ENCODE results near the gene CENPP.

CENPP gene

DNA sequence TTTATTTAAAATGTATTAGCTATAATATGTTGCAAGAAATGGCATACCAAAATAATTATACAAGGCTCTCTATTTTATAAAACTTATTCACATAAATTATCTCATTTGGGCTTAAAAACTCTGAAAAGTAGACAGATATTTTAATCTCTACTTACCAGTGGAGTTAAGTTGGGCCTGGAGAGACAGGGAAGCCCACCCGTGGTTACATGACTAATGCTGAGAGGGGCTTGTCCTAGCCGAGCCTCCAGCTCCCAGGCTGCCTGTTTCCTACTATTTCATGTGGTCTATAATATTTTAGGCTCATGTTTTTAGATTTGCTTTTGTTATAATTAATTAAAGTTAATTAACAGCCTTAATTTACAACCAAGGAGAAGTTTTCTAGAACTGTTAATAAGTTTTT is 177.4 kb downstream of the CENPP start:
- H3K27me3 ChIP-seq (ENCODE audit: insufficient read depth, low read length), result no peaks in the 10 kb centered on the region
- no peak overlapping the region for H3K9ac ChIP-seq (ENCODE audit: low read length)
- no peaks in the 10 kb centered on the region for H3F3A ChIP-seq (ENCODE audit: insufficient read depth, low read length)
- no peaks in the 10 kb centered on the region for H3K4me1 ChIP-seq (ENCODE audit: insufficient read depth, low read length, severe bottlenecking)
- no peak overlapping the region for H3K4me2 ChIP-seq (ENCODE audit: low read length)
- no peaks in the 10 kb centered on the region for H3K9me3 ChIP-seq (ENCODE audit: low read length)
- no peak overlapping the region for H3K4me3 ChIP-seq (ENCODE audit: low read depth, low read length, poor library complexity, severe bottlenecking)
- H3K79me2 ChIP-seq (ENCODE audit: insufficient read depth, low read length), result no peaks in the 10 kb centered on the region
- no peaks in the 10 kb centered on the region for H3K9me2 ChIP-seq (ENCODE audit: low read depth, low read length)
- H2AFZ ChIP-seq (ENCODE audit: low read length), result no peak overlapping the region
- H3K36me3 ChIP-seq (ENCODE audit: insufficient read depth, low read length), result no peaks in the 10 kb centered on the region
- TF ChIP-seq, protein P1, sequence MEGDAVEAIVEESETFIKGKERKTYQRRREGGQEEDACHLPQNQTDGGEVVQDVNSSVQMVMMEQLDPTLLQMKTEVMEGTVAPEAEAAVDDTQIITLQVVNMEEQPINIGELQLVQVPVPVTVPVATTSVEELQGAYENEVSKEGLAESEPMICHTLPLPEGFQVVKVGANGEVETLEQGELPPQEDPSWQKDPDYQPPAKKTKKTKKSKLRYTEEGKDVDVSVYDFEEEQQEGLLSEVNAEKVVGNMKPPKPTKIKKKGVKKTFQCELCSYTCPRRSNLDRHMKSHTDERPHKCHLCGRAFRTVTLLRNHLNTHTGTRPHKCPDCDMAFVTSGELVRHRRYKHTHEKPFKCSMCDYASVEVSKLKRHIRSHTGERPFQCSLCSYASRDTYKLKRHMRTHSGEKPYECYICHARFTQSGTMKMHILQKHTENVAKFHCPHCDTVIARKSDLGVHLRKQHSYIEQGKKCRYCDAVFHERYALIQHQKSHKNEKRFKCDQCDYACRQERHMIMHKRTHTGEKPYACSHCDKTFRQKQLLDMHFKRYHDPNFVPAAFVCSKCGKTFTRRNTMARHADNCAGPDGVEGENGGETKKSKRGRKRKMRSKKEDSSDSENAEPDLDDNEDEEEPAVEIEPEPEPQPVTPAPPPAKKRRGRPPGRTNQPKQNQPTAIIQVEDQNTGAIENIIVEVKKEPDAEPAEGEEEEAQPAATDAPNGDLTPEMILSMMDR (IDR thresholded peaks at IDR 0.05; ENCODE audit: low read length), result no peak
- no peak overlapping the region for H3K27ac ChIP-seq (ENCODE audit: low read depth, low read length, poor library complexity, severe bottlenecking)
- H4K20me1 ChIP-seq (ENCODE audit: insufficient read depth, low read length), result no peaks in the 10 kb centered on the region

DNA sequence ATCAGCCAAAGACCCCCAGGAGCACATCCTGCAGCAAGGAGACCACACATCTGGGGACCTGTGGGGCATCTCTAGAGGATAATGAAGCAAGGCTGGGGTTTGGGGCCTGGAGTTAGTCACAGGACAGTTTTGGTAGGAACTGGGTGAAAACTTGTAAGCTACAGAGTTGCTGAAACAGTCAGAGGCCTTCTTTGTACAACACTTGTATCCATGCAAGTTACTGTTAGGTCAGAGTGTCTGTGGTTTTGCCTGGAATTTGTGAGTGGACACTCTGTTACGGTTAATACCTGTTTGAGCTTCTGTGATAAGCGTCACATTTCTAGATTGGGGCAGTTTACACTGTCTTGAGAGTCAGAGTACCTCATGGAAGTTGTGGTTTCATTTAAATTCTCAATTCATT is 179.1 kb downstream of the CENPP start:
- TF ChIP-seq, protein P1 (IDR thresholded peaks at IDR 0.05; ENCODE audit: low read length), result no peak
- TF ChIP-seq EZH2 (IDR thresholded peaks at IDR 0.05; ENCODE audit: borderline replicate concordance, low read length), result no peak
- Histone ChIP-seq H3F3A (ENCODE audit: insufficient read depth, low read length) (no peaks in the 10 kb centered on the region), H3K4me2 (ENCODE audit: low read length) (no peak overlapping the region), H3K79me2 (ENCODE audit: insufficient read depth, low read length) (no peaks in the 10 kb centered on the region), H3K36me3 (ENCODE audit: insufficient read depth, low read length) (no peaks in the 10 kb centered on the region), H3K27me3 (ENCODE audit: insufficient read depth, low read length) (no peaks in the 10 kb centered on the region), H3K9me3 (ENCODE audit: low read length) (no peaks in the 10 kb centered on the region), H3K9ac (ENCODE audit: low read length) (no peak overlapping the region), H2AFZ (ENCODE audit: low read length) (no peak overlapping the region), H3K9me2 (ENCODE audit: low read depth, low read length) (no peaks in the 10 kb centered on the region), H3K4me1 (ENCODE audit: insufficient read depth, low read length, severe bottlenecking) (no peaks in the 10 kb centered on the region), H3K27ac (ENCODE audit: low read depth, low read length, poor library complexity, severe bottlenecking) (no peak overlapping the region), H4K20me1 (ENCODE audit: insufficient read depth, low read length) (no peaks in the 10 kb centered on the region), H3K4me3 (ENCODE audit: low read depth, low read length, poor library complexity, severe bottlenecking) (no peak overlapping the region)

DNA sequence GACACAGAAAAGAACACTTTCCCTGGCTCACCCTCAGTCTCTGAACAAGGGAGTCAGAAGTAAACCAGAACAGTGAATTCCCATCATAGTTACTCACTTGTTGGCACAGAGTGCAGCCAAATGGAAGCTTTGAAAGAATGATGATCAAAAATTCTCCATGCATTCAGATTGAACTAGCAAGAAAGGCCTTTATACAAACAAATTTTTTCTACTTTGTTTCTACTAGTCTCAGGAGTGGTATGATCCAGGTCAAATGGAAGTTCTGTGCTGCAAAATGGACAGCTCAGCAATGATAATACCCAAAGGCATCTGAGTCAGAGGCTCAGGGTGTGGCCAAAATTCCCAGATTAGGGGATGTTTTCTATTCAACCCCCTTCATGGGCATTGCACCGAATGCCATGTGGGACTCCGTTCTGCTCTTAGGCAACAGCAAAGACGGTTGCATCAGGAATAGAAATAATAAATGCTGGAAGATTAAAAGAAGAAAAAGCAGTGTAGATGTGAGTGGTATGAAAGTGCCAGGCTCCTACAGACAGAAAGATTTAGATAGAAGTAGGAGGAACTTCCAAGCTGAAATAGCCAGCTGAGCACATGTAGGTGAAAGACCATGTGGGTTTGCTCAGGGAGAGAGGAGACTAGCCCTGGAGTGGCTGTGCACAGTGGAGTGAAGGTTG is 180.6 kb downstream of the CENPP start:
- no peaks in the 10 kb centered on the region for H3K27me3 ChIP-seq (ENCODE audit: insufficient read depth, low read length)
- no peak for TF ChIP-seq EZH2 (IDR thresholded peaks at IDR 0.05; ENCODE audit: borderline replicate concordance, low read length)
- TF ChIP-seq, protein P1 (IDR thresholded peaks at IDR 0.05; ENCODE audit: low read length), result no peak
- no peaks in the 10 kb centered on the region for H3F3A ChIP-seq (ENCODE audit: insufficient read depth, low read length)
- H3K9me2 ChIP-seq (ENCODE audit: low read depth, low read length), result no peaks in the 10 kb centered on the region
- no peak overlapping the region for H3K4me2 ChIP-seq (ENCODE audit: low read length)
- no peak overlapping the region for H2AFZ ChIP-seq (ENCODE audit: low read length)
- H3K4me3 ChIP-seq (ENCODE audit: low read depth, low read length, poor library complexity, severe bottlenecking), result no peak overlapping the region
- no peaks in the 10 kb centered on the region for H3K9me3 ChIP-seq (ENCODE audit: low read length)
- no peaks in the 10 kb centered on the region for H3K4me1 ChIP-seq (ENCODE audit: insufficient read depth, low read length, severe bottlenecking)
- H3K27ac ChIP-seq (ENCODE audit: low read depth, low read length, poor library complexity, severe bottlenecking), result no peak overlapping the region
- H3K36me3 ChIP-seq (ENCODE audit: insufficient read depth, low read length), result no peaks in the 10 kb centered on the region
- no peaks in the 10 kb centered on the region for H3K79me2 ChIP-seq (ENCODE audit: insufficient read depth, low read length)
- no peaks in the 10 kb centered on the region for H4K20me1 ChIP-seq (ENCODE audit: insufficient read depth, low read length)
- H3K9ac ChIP-seq (ENCODE audit: low read length), result no peak overlapping the region

Data from OCI-LY1 (cell line).